Keratinocyte (primary cell): ENCODE data around the gene ACSL6.

Source experiments
- CTCF ChIP-seq, 3 experiments: IDR thresholded peaks in 1 of 3; conservative IDR thresholded peaks in 1 of 3; optimal IDR thresholded peaks in 1 of 3; 2 replicates in 2 of 3; 3 replicates in 1 of 3; pipeline versions ENCODE3 to v1.5.1; 2011; ENCODE audit warnings: low read length in 3 of 3, mild to moderate bottlenecking in 3 of 3, moderate library complexity in 2 of 3, control low read depth in 1 of 3, inconsistent platforms in 1 of 3; ENCODE audit not compliant: insufficient read depth in 2 of 3; ENCODE audit errors: extremely low read depth in 1 of 3
- EZH2 ChIP-seq: IDR thresholded peaks from one replicate; pipeline ENCODE4 v1.6.1; 2012; ENCODE audit warnings: inconsistent platforms, mild to moderate bottlenecking, low read length, moderate library complexity

- TF ChIP-seq CTCF (optimal IDR thresholded peaks at IDR 0.05 in 1 of 3, IDR thresholded peaks at IDR 0.05 in 1 of 3, conservative IDR thresholded peaks at IDR 0.05 in 1 of 3; ENCODE audit: extremely low read depth in 1 of 3, insufficient read depth in 2 of 3, low read length in 3 of 3) (no peak), EZH2 (no peak)
Measured at GRCh38 chr5:131926168-131926567, 85.3 kb downstream of the ACSL6 start.
